T-helper 2 cell (primary cell): ENCODE measurements around the gene MANSC1.

Source experiments
- DNase-seq, 5 experiments: peaks; one replicate each; pipeline versions ENCODE4 v3.0.0 to v3.0.0-alpha.2; 2012 to 2022
- total RNA-seq, 2 donors: gene quantifications; one replicate each; lab custom pipeline; 2026; lab: John Stamatoyannopoulos, UW

Gene MANSC1
- total RNA-seq: 0.40 to 0.62 reads per million in 2 donors

DNA sequence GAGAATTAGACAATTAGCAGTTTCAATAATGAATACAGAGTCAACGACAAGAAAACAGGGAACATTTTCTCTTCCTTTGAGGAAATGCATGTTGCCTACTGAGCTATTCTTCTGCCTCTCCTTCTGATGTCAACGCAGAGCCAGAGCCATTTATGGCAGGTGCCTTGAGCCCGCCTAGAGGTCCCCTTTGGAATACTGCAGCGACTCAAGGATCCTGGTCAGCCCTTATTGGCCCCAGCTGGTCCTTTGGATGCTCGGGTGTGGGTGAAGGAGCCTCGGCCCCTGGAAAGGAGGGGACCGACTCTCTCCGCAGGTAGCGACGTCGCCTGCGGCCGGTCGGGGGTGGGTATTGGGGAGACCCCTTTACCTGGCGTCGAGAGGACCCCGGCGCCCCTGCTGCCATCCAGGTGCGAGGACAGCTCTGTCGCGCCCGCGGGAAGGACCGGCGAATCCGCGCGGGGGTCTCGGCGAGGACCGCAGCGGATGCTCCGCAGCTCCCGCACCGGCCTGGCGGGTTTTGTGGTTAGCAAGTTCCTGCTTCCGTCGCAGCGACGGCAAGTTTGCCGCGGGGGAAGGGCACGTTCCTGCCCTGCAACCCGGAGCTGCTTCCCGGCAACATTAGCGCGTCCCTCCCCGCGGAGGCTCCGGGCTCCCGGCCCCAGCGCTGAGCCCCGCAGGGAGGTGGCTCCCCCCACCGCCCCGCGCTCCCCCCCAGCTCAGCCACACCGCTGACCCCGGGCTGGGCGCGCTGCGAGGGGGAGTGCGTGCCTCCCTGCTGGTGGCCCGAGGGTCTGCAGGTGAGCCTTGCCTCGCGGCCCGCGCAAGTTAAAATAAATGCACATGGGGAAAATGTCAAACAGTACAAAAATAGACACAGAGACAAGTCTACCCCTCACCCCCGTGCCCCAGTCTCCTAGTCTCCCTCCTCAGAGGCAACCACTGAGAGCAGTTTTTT lies at the start of gene MANSC1:
MANSC1 (minus strand) TSS at position 532 of the 955 bp plus-strand sequence. CDS start 6,928 bp downstream, outside the sequence.
- DNase-seq: peak; percentile 14 to 81 (median 30)

DNA sequence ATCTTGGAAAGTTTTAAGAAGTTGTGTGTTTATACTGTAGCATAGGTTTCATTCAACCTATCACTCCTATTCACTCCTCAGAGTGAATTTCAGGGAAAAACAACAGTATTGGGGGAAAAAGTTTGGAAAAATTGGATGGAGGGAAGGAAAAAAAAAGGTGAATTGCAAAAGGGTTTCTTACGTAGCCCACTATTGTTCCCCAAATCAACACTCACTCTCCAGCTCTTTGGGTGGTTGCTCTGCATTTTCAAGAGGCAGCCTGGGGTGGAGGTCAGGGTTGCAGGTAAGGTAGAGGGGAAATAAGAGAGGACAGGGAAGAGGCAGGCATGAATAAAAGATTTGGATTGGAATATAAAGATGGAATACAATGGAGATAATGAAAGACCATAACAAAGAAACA lies 49.1 kb upstream of the MANSC1 start:
- no peak for DNase-seq

DNA sequence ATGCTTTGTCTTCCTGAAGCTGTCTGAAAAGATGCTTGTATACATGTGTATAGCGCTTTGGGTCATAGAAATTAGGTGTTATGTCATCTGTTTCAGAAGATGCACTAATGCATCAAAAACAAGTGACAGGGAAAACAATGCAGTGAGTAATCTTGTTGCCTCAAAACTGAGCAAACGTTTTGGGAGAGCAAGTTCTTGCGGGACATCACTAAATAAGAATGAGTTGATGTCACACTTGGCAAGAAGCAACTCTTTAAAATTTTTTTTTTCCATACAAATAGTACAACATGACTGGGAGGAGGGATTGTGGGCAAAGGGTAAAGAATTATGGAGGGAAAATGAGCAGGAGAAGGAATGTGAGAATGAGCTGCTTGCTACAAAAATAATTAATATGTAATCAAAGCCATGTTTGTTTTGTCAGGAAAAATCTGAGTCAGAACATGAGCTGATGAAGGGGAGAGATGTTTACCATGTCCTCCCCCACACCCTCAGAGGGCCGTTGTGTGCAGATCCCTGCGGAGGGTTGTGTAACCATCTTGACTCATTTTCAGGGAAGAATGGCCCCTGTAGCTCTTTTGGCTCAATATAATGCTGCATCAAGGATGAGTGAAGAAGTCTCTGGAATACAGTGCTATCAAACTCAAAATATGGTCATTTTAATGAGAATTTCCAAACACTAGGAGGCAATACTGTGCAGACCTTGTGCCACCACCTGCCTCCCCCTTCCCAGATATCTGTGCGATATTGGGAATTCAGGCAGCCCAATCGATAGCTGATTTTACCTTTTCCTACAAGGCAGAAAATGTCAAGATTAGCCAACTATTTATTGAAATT lies 48.2 kb upstream of the MANSC1 start:
- no peak for DNase-seq

DNA sequence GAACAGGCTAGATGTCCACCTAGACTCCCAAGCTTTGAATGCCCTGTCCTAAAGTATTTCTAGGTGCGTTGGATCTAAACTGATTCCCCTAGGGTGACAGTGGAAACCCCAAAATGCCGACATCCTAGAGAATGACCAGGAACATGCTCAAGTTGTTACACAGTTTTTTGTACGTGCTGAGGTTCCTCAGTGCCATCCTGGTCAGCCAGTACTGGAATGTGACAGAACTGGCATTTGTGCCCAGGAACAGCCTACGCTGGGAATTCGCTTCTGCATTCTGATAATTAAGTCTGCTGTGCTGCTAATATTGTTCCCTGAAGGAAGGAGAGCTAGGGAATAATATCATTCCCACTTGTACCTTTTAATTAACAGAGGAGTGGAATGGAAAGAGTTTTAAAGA lies 47.1 kb upstream of the MANSC1 start:
- no peak for DNase-seq

DNA sequence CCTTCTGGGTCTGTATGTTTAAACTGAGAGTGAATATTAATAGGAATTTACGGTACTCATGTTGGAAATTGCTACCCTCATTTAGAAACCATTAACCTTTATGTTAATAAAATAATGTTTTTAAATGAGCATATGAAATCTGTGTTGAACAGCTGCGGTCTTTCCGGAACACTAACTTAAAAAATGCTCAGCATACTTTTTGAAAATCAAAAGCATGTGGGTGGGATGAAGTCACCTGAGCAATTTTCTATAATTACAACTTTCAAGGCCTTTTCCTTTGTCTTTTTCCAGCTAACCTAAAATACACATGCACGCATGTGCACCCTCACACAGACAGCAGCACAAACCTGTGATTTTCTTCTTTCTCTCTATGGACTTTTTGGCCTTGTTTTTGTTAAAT lies 46.7 kb upstream of the MANSC1 start:
- no peak for DNase-seq

DNA sequence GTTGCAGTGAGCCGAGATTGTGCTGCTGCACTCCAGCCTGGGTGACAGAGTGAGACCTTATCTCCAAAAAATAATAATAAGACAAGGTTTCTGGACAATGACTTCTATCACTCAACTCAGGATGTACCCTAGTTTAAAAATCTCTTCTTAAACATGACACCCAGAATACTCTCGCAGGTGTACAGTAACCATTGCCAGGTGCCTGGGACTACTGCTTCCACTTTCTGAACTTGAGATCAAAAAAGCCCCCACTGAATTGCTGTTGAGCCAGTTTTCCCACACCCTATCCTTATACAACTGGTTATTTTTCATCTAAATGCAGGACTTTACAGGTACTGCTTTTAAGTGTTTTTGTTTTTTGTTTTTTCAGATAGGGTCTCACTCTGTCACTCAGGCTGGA lies 43.1 kb upstream of the MANSC1 start:
- DNase-seq: no peak

DNA sequence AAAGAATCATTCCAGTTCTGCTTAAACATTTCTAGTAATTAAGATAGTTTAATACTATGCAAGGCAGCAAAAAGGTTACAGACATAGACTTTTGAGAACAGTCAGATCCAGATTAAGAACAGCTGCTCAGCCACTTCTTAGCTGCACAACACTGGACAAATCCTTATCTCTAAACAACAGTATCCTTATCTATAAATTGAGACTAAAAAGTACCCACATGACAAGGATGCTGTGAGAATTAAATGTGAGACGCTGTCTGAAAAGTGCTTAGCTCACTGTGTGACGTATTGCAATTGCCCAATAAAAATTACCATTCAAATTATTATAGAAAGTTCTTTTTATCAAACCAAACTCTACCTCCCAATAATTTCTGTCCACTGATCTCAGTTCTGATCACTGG lies 42.4 kb upstream of the MANSC1 start:
- DNase-seq: peak in 1 of 5 experiments; percentile 73

DNA sequence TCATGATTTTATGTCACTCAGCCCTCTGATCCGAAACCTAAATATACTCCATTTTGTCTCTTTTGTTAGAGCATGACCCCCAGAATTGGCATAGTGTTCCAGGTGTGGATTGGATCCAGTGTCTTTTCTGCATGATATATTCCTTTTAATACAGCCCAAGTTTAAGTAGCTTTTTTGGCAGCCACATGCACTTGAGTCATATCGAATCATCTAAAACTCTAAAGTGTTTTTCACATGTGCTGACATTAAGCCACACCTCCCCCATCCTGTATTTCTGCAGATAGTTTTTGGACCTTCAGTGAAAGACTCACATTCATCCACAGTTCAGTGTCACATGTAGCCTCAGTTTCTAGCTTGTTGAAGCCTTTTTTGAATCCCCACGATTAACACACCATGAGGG lies 37.5 kb upstream of the MANSC1 start:
- no peak for DNase-seq

DNA sequence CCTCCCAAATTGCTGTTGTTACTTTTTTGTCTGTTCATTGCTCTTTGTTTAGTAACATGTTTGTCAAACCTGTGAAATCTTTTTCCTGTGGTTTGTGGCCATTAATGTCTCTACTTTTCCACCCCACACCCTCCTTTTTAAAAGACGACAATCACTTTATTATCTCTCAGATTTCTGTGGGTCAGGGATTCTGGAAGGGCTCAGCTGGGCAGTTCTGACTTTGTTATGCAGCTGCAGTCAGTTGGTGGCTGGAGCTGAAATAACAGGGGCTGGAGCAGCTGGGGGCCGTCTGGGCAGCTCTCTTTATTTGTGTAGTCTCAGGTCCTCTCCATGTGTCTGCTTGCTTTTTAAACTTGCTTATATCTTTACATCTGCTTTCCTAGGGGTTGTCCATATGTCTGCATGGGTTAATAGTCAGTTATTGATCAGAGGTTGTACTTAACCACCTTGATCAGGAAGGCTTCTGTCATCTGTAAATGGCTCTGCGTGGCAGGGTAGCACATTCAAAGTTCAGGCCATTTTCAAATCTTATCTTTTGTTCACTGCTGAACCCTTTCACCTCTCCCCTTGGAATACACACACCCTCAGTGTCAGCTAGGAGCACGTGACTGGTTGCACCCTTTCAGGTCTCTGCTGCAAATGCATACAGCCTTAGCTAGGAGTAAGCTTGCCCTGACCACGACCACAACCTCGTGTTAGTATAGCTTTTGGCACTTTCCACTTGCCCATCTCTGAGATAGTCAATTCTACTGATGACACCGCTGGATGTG lies 34.7 kb upstream of the MANSC1 start:
- DNase-seq: peak in 2 of 5 experiments; percentile 57 to 92

DNA sequence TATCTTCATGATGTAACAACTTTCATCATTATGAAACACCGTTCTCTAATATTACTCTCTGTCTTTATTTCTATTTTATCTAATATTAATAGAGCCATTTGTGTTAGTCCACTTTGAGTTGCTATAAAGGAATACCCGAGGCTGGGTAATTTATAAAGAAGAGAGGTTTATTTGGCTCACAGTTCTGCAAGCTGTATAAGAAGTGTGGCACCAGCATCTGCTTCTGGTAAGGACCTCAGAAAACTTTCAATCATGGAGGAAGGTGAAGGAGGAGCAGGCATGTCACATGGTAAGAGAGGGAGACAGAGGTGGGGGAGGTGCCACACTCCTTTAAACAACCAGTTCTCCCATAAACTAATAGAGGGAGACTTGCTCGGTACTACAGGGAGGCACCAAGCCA lies 31.9 kb upstream of the MANSC1 start:
- no peak for DNase-seq

DNA sequence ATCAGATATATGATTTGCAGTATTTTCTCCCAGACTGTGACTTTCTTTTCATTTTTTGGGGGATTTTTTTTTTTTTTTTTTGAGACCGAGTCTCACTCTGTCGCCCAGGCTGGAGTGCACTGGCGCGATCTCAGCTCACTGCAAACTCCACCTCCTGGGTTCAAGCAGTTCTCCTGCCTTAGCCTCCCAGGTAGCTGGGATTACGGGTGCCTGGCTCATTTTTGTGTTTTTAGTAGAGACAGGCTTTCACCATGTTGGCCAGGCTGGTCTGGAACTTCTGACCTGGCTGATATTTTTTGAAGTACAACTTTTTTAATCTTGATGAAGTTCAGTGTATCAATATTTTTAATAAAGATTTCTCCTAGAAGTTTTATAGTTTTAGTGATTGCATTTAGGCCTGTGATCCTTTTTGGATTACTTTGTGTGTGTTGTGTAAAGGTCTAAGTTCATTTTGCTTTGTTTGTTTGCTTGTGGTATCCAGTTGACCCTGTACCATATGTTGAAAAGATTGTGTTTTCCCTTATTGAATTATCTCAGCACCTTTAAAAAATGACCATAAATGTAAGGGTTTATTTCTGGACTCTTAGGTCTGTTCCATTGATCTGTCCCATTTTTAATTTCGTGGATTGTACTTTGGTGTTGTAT lies 31.0 kb upstream of the MANSC1 start:
- no peak for DNase-seq

DNA sequence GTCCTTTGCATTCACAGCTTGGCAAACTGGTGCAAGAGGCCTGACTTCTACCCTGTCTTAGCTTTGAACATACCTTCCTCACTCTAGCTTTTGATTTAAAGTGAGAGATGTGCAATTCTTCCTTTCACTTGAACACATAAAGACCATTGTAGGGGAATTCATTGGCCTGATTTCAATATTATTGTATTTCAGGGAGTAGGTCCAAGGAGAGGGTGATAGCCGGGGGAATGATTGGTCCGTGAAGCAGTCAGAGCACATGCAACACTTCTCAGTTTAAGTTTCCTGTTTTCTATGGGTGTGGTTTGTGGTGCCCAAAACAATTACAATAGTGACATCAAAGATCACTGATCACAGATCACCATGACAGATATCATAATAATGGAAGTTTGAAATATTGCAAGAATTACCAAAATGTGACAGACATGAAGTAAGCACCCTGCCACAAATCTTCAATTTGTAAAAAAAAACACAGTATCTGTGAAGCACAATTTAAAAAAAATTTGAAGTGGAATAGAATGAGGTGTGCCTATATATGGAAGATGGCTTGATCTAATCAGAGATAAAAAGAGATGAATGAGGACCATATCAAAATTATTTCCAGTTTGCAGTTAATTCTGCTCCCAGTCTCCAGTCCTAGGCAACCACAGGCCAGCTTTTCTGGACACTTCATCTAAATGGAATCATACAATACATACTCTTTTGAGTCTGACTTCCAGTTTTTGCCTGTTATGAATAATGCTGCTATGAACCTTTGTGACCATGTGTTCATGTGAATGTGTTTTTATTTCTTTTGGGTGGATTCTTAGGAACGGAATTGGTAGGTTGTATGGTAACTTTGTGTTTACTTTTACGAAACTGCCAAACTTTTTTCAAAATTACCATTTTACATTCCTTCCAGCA lies 30.0 kb upstream of the MANSC1 start:
- DNase-seq: peak in 3 of 5 experiments; percentile 37 to 91 (median 88)

DNA sequence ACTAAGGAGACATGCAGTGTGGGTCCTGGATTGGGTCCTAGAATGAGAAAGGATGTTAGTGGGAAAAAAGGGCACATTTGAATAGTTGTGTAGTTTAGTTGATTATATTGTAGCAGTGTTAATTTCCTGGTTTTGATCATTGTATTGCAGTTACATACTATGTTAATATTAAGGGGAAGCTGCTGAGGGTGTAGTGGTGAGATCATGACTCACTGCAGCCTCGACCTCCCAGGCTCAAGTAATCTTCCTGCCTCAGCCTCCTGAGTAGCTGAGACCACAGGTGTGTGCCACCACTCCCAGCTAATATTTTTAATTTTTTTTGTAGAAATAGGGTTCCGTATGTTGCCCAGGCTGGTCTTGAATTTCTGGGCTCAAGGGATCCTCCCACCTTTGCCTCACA lies 28.6 kb upstream of the MANSC1 start:
- DNase-seq: peak in 1 of 5 experiments; percentile 45

DNA sequence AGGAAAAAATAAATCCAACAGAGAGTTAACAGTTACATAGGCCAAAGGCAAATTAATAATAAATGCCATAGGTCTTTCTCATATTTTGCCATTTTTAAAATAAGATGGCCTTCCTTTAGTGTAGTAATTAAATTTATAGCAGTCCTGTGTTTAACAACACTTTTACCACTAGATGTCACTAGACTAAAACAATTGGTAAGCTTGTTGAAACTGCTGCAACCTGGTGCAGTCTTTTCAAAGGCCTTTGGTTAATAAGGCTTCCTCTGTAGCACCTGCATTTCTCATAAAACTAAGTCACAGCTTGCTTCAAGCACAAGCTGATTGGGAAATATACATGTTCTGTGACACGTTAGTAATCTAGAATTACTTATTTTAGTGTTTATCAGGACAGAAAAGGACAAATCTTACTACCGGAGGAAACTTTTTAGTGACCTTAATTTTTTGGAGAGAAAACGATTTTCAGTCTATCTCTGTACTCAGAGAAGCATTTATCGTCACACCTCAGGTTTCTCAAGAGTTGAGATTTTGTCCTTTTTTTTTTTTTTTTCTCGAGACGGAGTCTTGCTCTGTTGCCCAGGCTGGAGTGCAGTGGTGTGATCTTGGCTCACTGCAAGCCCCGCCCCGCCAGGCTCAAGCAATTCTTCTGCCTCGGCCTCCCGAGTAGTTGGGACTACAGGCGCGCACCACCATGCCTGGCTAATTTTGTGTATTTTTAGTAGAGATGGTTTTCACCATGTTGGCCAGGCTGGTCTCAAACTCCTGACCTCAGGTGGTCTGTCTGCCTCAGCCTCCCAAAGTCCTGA lies 26.8 kb upstream of the MANSC1 start:
- DNase-seq: peak in 3 of 5 experiments; percentile 10 to 90 (median 66)

DNA sequence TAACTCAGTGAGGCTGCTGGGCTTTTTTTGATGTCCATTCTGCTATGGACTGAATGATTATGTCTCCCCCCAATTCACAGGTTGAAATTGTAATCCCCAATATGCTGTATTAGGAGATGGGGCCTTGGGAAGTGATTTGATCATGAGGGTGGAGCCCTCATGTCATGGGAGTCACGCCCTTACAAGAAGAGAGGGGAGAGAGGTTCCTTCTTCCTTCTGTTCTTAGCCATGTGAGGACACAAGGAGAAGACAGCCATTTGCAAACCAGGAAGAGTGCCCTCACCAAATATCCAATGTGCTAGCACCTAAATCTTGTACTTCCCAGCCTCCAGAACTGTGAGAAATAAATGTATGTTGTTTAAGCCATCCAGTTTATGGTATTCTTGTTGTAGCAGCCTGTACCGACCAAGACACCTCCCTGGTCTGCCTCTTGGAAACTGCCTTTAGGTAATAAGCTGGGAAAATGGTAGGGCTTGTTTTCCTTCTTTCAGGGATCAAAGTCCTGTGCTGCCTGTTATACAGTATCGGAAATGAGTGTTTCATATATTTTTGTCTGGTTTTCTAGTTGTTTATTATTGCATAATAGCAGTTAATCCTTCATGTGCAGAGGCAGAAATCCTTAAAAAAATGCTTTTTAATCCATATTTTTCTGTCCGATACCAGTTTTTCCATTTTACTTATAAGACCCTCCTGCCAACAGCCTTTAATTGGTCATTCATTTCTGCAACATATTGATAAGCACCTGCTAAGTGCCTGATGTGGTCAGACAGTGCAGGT lies 23.1 kb upstream of the MANSC1 start:
- DNase-seq: no peak

DNA sequence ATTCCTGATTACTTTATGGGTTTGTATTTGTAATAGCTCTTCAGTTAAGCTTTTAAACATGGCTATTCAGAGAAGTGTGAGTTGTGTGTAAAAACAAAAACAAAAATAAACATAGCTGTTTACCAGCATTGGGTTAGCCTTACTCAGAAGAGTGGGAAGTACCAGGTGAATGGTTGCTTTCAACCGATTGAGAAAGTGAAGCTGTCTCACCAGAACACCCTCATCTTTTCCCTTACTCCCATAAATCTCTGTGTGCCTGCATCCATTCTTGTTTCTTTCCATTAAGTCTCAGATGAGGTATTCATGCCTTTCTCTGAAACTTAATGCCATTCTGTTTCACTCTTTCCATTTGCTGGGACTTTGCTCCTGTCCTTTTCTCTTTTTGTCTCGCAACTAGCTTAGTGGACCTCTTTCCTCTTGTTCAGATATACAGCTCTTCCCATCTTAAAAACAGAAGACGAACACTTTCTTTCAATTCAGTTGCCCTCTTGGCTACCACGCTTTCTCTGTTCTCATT lies 17.5 kb upstream of the MANSC1 start:
- DNase-seq: no peak

DNA sequence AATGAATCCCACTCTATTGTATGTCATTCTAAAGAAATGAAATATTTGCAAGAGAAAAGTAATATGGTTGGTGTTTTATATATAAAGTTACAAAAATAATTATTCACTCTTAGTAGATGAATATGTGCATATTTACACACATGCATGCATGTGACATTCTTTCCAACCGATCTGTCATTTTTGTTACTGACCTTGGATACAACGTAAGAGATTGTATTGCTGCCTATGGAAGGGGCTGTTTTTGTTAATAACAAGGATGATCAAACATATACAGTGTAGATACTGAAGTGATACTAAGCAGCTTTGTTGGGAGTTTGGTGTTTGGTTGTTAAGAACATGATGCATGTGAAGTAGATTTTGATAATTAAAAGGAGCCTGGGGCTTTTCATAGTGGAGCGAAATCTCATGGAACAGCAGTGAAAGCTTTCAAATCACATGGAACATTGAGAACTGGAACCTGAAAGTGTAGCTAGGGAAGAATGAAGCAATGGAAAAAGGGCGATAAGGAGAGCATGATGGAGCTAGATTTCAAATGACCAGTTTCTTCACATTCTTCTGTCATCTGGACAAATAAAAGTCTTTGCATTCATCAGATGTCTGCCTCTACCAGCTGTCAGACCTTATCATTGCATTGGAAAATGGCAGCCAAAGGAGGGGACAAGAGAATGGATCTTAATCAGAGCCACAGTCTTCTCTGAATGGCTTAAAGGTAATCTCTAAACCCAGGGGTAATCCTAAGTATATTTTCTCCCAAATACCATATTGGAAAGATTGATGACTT lies 16.8 kb upstream of the MANSC1 start:
- DNase-seq: no peak

DNA sequence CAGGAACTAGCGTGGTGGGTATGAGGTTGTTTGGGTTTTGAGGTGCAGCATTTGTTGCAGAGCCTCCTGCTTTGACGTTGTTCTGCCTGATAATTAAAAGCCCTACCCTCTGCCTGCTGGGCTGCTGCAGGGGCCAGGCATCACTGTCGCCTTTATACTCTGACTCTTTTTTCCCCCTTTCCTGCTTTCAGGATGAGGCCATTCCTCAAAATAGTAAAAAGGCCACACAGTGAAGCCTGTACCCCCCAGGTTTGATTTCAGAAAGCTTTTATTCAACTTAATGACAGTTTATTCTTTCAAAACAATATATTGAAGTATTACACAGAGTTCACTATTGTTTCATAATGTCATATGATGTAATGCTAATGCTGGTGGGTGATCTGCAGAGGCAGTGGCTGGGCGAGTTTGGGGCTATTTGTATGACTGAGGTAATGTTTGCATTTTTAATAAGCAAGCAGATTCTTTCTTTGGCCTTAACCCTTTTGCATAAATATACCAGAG lies 15.9 kb upstream of the MANSC1 start:
- DNase-seq: peak in 1 of 5 experiments; percentile 40
